Astrocyte (in vitro differentiated cells and primary cell): ENCODE results near the gene CACNB2. TPM values are rescaled to one million over a fixed set of nuclear protein-coding genes. Genes with fewer than 3 reads are reported as not detected.
A peak's percentile ranks its signal among the peaks of the same experiment; 100 is the strongest.

Experiments
- DNase-seq: peaks from one replicate; pipeline ENCODE4 v3.0.0-alpha.2; 2010; ENCODE audit warnings: low read depth
- FAIRE-seq: peaks from 2 replicates; lab custom pipeline; 2011; peaks lifted over from hg19 to GRCh38; lab: Jason Lieb, UNC
- H2AFZ ChIP-seq: 2 replicates; pipeline ENCODE4 v1.6.0; 2012; ENCODE audit warnings: low read depth, low read length, inconsistent platforms
- H3K27ac ChIP-seq: 2 replicates; pipeline ENCODE4 v1.5.1; 2011; ENCODE audit warnings: low read depth, low read length, inconsistent platforms
- H3K27me3 ChIP-seq: 2 replicates; pipeline ENCODE4 v1.6.0; 2011; ENCODE audit warnings: low read length, inconsistent platforms; ENCODE audit not compliant: insufficient read depth
- H3K36me3 ChIP-seq: 2 replicates; pipeline ENCODE4 v1.5.1; 2011; ENCODE audit warnings: low read length, inconsistent platforms; ENCODE audit not compliant: insufficient read depth
- H3K4me1 ChIP-seq: 2 replicates; pipeline ENCODE4 v1.5.1; 2011; ENCODE audit warnings: low read length, inconsistent platforms; ENCODE audit not compliant: insufficient read depth
- H3K4me2 ChIP-seq: 2 replicates; pipeline ENCODE4 v1.6.0; 2012; ENCODE audit warnings: low read length, inconsistent platforms
- H3K4me3 ChIP-seq: 2 replicates; pipeline ENCODE4 v1.5.1; 2011; ENCODE audit warnings: low read depth, mild to moderate bottlenecking, low read length, inconsistent platforms; ENCODE audit not compliant: insufficient read depth
- H3K79me2 ChIP-seq: 2 replicates; pipeline ENCODE4 v1.6.0; 2012; ENCODE audit warnings: mild to moderate bottlenecking, low read length, inconsistent platforms; ENCODE audit not compliant: insufficient read depth
- H3K9ac ChIP-seq: 2 replicates; pipeline ENCODE4 v1.6.0; 2012; ENCODE audit warnings: mild to moderate bottlenecking, low read length, inconsistent platforms
- H3K9me3 ChIP-seq: 2 replicates; pipeline ENCODE4 v1.5.1; 2012; ENCODE audit warnings: low read depth, mild to moderate bottlenecking, low read length, inconsistent platforms; ENCODE audit not compliant: insufficient read depth
- H4K20me1 ChIP-seq: 2 replicates; pipeline ENCODE4 v1.6.0; 2012; ENCODE audit warnings: low read length, inconsistent platforms; ENCODE audit not compliant: insufficient read depth
- H3K27ac Mint-ChIP-seq: one replicate; pipeline ENCODE4 v1.8.0; 2021; ENCODE audit warnings: mild to moderate bottlenecking, mixed read lengths; ENCODE audit not compliant: unreplicated experiment
- H3K27me3 Mint-ChIP-seq: one replicate; pipeline ENCODE4 v1.8.0; 2021; ENCODE audit warnings: low read depth, mixed read lengths; ENCODE audit not compliant: unreplicated experiment
- H3K36me3 Mint-ChIP-seq: one replicate; pipeline ENCODE4 v1.8.0; 2021; ENCODE audit warnings: low read depth, mixed read lengths; ENCODE audit not compliant: unreplicated experiment
- H3K4me1 Mint-ChIP-seq: one replicate; pipeline ENCODE4 v1.8.0; 2021; ENCODE audit warnings: low read depth, mixed read lengths; ENCODE audit not compliant: unreplicated experiment
- H3K4me3 Mint-ChIP-seq: one replicate; pipeline ENCODE4 v1.8.0; 2021; ENCODE audit warnings: mild to moderate bottlenecking, moderate library complexity, mixed read lengths; ENCODE audit not compliant: unreplicated experiment
- H3K9me3 Mint-ChIP-seq: one replicate; pipeline ENCODE4 v1.8.0; 2021; ENCODE audit warnings: mild to moderate bottlenecking, mixed read lengths; ENCODE audit not compliant: unreplicated experiment
- EZH2 ChIP-seq: IDR thresholded peaks from 2 replicates; pipeline ENCODE4 v1.6.1; 2012; ENCODE audit warnings: mild to moderate bottlenecking, low read length, inconsistent platforms; ENCODE audit not compliant: insufficient read depth
- total RNA-seq: library from RNA; stranded (reverse); gene quantifications from 2 replicates; pipeline ENCODE4 v1.2.1, GENCODE V29; 2021
- TF ChIP-seq, protein P1 (sequence below): IDR thresholded peaks from 2 replicates; pipeline ENCODE4 v1.5.1; 2011; ENCODE audit warnings: low read depth, mild to moderate bottlenecking, inconsistent platforms, low read length, moderate library complexity; ENCODE audit not compliant: insufficient read depth

Gene CACNB2
- total RNA-seq, 1 donor from 2014 or later, result 0.66 TPM

DNA sequence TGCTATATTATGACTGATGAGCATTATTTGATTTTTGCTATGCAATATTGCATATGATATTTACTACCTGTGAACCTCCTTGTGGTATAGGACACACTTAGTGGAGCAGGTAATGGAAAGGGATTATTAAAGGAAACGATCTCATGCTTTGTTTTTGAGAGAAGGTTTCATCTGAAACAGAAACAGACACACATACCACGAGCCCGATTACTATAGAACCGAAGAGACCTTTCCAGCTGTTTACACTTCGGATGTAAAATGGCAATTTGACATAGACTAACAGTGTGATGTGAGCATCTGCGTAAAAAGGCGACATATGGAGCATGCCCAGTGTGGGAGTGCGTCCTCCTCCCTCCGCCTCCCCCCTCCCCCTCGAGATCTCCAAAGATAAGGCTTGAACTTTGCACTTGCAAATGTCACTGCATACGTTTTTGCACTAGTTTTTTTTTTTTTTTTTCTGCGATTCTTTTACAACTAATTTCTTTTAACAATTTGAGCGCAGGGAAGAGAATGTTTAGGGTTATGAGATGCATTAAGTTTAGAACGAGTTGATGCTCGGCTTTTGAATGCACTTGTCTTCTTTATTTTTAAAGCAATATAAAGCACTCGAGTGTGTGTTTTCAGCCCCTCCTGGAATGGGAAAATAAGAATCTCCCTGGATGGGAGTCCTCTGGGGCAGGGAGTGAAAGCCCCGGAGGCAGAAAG is 260.1 kb downstream of the CACNB2 start:
- Mint-ChIP-seq H3K4me3 (peak overlapping the region; percentile 70), H3K36me3 (no peaks in the 10 kb centered on the region), H3K27ac (no peak overlapping the region), H3K27me3 (peaks cover 10% of the 10 kb centered on the region), H3K4me1 (peaks cover 10% of the 10 kb centered on the region), H3K9me3 (no peaks in the 10 kb centered on the region)
- DNase-seq (no peak), FAIRE-seq (no peak)
- H3K4me3 ChIP-seq, result peak overlapping the region; percentile 30
- peak overlapping the region; percentile 13 for H2AFZ ChIP-seq
- no peaks in the 10 kb centered on the region for H4K20me1 ChIP-seq
- H3K4me2 ChIP-seq, result peak overlapping the region; percentile 79
- no peaks in the 10 kb centered on the region for H3K79me2 ChIP-seq
- TF ChIP-seq EZH2, result no peak
- TF ChIP-seq, protein P1, sequence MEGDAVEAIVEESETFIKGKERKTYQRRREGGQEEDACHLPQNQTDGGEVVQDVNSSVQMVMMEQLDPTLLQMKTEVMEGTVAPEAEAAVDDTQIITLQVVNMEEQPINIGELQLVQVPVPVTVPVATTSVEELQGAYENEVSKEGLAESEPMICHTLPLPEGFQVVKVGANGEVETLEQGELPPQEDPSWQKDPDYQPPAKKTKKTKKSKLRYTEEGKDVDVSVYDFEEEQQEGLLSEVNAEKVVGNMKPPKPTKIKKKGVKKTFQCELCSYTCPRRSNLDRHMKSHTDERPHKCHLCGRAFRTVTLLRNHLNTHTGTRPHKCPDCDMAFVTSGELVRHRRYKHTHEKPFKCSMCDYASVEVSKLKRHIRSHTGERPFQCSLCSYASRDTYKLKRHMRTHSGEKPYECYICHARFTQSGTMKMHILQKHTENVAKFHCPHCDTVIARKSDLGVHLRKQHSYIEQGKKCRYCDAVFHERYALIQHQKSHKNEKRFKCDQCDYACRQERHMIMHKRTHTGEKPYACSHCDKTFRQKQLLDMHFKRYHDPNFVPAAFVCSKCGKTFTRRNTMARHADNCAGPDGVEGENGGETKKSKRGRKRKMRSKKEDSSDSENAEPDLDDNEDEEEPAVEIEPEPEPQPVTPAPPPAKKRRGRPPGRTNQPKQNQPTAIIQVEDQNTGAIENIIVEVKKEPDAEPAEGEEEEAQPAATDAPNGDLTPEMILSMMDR, result no peak
- no peaks in the 10 kb centered on the region for H3K9me3 ChIP-seq
- no peaks in the 10 kb centered on the region for H3K4me1 ChIP-seq
- no peaks in the 10 kb centered on the region for H3K36me3 ChIP-seq
- H3K27ac ChIP-seq, result no peak overlapping the region
- H3K27me3 ChIP-seq, result peaks cover 9% of the 10 kb centered on the region
- no peak overlapping the region for H3K9ac ChIP-seq

DNA sequence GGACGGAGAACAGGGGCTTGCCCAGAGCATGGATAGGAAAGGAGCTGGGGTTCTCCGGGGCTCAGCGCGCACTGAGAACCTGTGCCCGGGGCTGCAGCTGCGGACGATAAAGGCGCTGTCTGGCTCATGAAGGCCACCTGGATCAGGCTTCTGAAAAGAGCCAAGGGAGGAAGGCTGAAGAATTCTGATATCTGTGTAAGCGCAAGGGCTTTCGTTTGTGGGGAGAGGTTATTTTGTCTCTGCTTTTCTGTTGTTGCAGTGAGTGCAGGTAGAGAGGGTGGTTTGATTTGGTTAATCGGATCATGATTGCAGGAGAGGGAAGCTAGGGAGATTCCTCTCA is 260.7 kb downstream of the CACNB2 start:
- TF ChIP-seq, protein P1, result no peak
- TF ChIP-seq EZH2, result no peak
- Histone ChIP-seq H4K20me1 (no peaks in the 10 kb centered on the region), H3K27ac (no peak overlapping the region), H3K4me2 (peak overlapping the region; percentile 79), H3K36me3 (no peaks in the 10 kb centered on the region), H3K9ac (no peak overlapping the region), H3K9me3 (no peaks in the 10 kb centered on the region), H3K27me3 (peaks cover 9% of the 10 kb centered on the region), H2AFZ (no peak overlapping the region), H3K4me3 (peak overlapping the region; percentile 30), H3K79me2 (no peaks in the 10 kb centered on the region), H3K4me1 (no peaks in the 10 kb centered on the region)
- Mint-ChIP-seq H3K27me3 (peaks cover 10% of the 10 kb centered on the region), H3K4me1 (peaks cover 10% of the 10 kb centered on the region), H3K4me3 (peak overlapping the region; percentile 70), H3K9me3 (no peaks in the 10 kb centered on the region), H3K27ac (no peak overlapping the region), H3K36me3 (no peaks in the 10 kb centered on the region)
- FAIRE-seq (no peak), DNase-seq (no peak)
